Subcutaneous adipose tissue (tissue), 4 donors: ENCODE data around the gene ENOX1. TPM values are rescaled to one million over a fixed set of nuclear protein-coding genes. Genes with fewer than 3 reads are reported as not detected.

Experiments
- total RNA-seq, 4 donors: library from RNA; depleted of rRNA; stranded (reverse); fragments of >200 nt; gene quantifications; one replicate each; pipeline ENCODE4 v1.1.0, GENCODE V29; 2016
- TF ChIP-seq, protein P1 (sequence below): fragments of 450-650 bp; IDR thresholded peaks from one replicate; pipeline ENCODE4 v1.5.1; 2016; ENCODE audit warnings: low read depth, mild to moderate bottlenecking, control low read depth, antibody characterized with exemption, moderate library complexity

ENOX1 gene
- total RNA-seq, 4 donors from 2014 or later, result 0.66 to 4.7 (median 2.1) TPM

DNA sequence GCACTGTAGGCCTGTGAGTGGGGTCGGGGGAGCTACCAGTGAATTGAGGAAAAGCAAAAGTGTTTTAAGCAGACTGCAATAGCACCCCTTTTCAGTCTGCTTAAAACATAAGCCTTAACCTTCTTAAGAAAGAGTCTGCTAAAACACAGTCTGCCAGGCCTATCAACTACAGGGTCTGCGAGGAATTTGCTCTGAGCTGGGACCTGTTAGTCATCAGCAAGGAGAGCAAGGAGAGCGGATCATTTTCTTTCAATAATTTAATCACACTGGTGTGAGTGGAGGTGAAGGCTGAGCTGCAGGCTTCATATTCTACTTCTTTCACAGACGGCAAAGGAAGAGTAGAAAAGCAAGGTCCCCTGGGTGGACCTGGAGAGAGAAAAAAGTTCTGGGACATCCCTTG lies 342.7 kb downstream of the ENOX1 start:
- TF ChIP-seq, protein P1, sequence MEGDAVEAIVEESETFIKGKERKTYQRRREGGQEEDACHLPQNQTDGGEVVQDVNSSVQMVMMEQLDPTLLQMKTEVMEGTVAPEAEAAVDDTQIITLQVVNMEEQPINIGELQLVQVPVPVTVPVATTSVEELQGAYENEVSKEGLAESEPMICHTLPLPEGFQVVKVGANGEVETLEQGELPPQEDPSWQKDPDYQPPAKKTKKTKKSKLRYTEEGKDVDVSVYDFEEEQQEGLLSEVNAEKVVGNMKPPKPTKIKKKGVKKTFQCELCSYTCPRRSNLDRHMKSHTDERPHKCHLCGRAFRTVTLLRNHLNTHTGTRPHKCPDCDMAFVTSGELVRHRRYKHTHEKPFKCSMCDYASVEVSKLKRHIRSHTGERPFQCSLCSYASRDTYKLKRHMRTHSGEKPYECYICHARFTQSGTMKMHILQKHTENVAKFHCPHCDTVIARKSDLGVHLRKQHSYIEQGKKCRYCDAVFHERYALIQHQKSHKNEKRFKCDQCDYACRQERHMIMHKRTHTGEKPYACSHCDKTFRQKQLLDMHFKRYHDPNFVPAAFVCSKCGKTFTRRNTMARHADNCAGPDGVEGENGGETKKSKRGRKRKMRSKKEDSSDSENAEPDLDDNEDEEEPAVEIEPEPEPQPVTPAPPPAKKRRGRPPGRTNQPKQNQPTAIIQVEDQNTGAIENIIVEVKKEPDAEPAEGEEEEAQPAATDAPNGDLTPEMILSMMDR, result no peak

GRCh38 chr13:43441899-43442499 lies 344.8 kb downstream of the ENOX1 start:
- TF ChIP-seq, protein P1, result no peak

DNA sequence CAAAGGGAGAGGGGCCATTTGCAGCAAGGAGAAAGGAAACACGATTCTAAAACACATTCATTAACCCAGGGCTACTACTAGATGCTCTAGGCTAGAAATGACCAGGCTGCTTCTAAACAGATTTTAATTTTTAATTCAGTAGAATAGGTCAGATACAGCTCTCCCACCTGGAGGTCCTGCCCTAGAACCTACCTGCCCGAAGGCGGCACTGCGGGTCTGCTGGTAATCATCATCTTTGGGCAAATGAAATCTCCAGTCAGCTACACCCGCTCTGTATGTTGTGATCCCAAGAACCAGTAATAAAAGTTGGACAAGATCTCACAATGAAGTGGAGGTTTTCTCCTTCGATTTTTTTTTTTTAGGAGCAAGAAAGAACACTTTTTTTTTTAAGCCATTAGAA lies 345.3 kb downstream of the ENOX1 start:
- TF ChIP-seq, protein P1, result no peak

GRCh38 chr13:43434191-43434590 lies 352.6 kb downstream of the ENOX1 start:
- TF ChIP-seq, protein P1, result no peak

DNA sequence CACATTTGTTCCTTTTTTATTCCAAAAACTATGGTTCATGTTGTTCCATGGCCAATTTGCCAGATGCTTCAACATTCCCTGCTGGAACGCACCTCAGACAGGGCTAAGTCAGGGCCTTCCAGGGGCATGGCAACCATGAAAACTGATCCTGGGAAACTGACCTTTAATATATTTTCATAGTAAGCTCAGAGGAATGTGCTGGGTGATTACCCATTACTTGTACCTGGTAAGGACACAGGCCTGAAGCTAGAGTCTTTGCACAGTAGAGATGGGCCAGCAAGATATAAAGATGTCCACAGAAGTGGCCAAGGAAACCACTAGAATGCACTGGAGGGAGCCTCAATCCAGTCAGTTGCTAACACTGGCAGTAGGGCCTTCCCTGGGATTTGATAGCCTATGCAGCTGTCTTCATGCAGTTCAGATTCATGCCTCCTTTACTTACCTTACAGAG lies 353.1 kb downstream of the ENOX1 start:
- TF ChIP-seq, protein P1, result no peak

- TF ChIP-seq, protein P1, result no peak
These were observed 353.8 kb downstream of the ENOX1 start for GRCh38 chr13:43432958-43433357.

GRCh38 chr13:43431841-43432240 lies 354.9 kb downstream of the ENOX1 start:
- TF ChIP-seq, protein P1, result no peak
